Erythroblast (primary cell): ENCODE results near the gene PITX1.

Source experiments
- GATA1 ChIP-seq: IDR thresholded peaks from 2 replicates; pipeline ENCODE4 v1.6.1; 2011; ENCODE audit warnings: low read depth, mild to moderate bottlenecking, control low read depth, low read length, moderate library complexity
- POLR2A ChIP-seq: IDR thresholded peaks from 2 replicates; pipeline ENCODE4 v1.6.1; 2011; ENCODE audit warnings: mild to moderate bottlenecking, low read length

- TF ChIP-seq POLR2A (no peak), GATA1 (no peak)
Observed at GRCh38 chr5:135079099-135079681, 45.2 kb upstream of the PITX1 start.
